PFSK-1 (cell line): ENCODE data around the gene SRD5A1.

Experiments used
- FOXP2 ChIP-seq: optimal IDR thresholded peaks from 2 replicates; pipeline ENCODE3; 2011; ENCODE audit warnings: borderline replicate concordance, control low read depth, inconsistent platforms; ENCODE audit not compliant: insufficient read depth; ENCODE audit errors: extremely low read length, extremely low read depth
- POLR2AphosphoS5 ChIP-seq: IDR thresholded peaks from 2 replicates; pipeline ENCODE4 v1.6.1; 2012; ENCODE audit warnings: low read depth, mild to moderate bottlenecking, control low read depth, low read length, moderate library complexity
- REST ChIP-seq, 2 experiments: IDR thresholded peaks; 2 replicates each; pipeline versions ENCODE4 v1.6.1 to v1.8.0; 2011 to 2012; ENCODE audit warnings: low read depth in 2 of 2, low read length in 2 of 2, control low read depth in 1 of 2, inconsistent platforms in 1 of 2, mild to moderate bottlenecking in 1 of 2, moderate library complexity in 1 of 2; ENCODE audit not compliant: insufficient read depth in 1 of 2
- SIN3A ChIP-seq: IDR thresholded peaks from 2 replicates; pipeline ENCODE4 v1.6.1; 2012; ENCODE audit warnings: mild to moderate bottlenecking, low read length, moderate library complexity, borderline replicate concordance; ENCODE audit not compliant: insufficient read depth
- TAF1 ChIP-seq: IDR thresholded peaks from 2 replicates; pipeline ENCODE4 v1.6.1; 2012; ENCODE audit warnings: low read length, control low read depth, borderline replicate concordance; ENCODE audit not compliant: insufficient read depth

SRD5A1 gene

GRCh38 chr5:6598351-6598900 lies 34.8 kb upstream of the SRD5A1 start:
- no peak for TF ChIP-seq TAF1
- TF ChIP-seq POLR2AphosphoS5, result no peak
- no peak for TF ChIP-seq REST (IDR thresholded peaks at IDR 0.05; ENCODE audit: insufficient read depth in 1 of 2, low read depth in 2 of 2, low read length in 2 of 2)
- no peak for TF ChIP-seq FOXP2
- no peak for TF ChIP-seq SIN3A

- TF ChIP-seq FOXP2, result no peak
- no peak for TF ChIP-seq TAF1
- no peak for TF ChIP-seq POLR2AphosphoS5
- TF ChIP-seq SIN3A, result no peak
- no peak for TF ChIP-seq REST (IDR thresholded peaks at IDR 0.05; ENCODE audit: insufficient read depth in 1 of 2, low read depth in 2 of 2, low read length in 2 of 2)
Observed at GRCh38 chr5:6599739-6600138, 33.5 kb upstream of the SRD5A1 start.

GRCh38 chr5:6601271-6601670 lies 32.0 kb upstream of the SRD5A1 start:
- no peak for TF ChIP-seq POLR2AphosphoS5
- TF ChIP-seq TAF1, result no peak
- no peak for TF ChIP-seq FOXP2
- no peak for TF ChIP-seq SIN3A
- no peak for TF ChIP-seq REST (IDR thresholded peaks at IDR 0.05; ENCODE audit: insufficient read depth in 1 of 2, low read depth in 2 of 2, low read length in 2 of 2)

GRCh38 chr5:6601816-6602215 lies 31.4 kb upstream of the SRD5A1 start:
- TF ChIP-seq FOXP2, result no peak
- no peak for TF ChIP-seq TAF1
- TF ChIP-seq REST (IDR thresholded peaks at IDR 0.05; ENCODE audit: insufficient read depth in 1 of 2, low read depth in 2 of 2, low read length in 2 of 2), result no peak
- no peak for TF ChIP-seq SIN3A

- TF ChIP-seq FOXP2 (no peak), SIN3A (no peak), REST (IDR thresholded peaks at IDR 0.05; ENCODE audit: insufficient read depth in 1 of 2, low read depth in 2 of 2, low read length in 2 of 2) (no peak), POLR2AphosphoS5 (no peak), TAF1 (no peak)
Observed at GRCh38 chr5:6602441-6602840, 30.8 kb upstream of the SRD5A1 start.
